Measurements from ENCODE around the gene LHX3.

The LHX3 gene

GRCh38 chr9:136229096-136230065 lies 24.5 kb upstream of the LHX3 start:
- DNase-seq (ENCODE audit: extremely low read depth, low read depth) = no peak
- TF ChIP-seq CTCF (IDR thresholded peaks at IDR 0.05; ENCODE audit: low read depth, low read length) = no peak

DNA sequence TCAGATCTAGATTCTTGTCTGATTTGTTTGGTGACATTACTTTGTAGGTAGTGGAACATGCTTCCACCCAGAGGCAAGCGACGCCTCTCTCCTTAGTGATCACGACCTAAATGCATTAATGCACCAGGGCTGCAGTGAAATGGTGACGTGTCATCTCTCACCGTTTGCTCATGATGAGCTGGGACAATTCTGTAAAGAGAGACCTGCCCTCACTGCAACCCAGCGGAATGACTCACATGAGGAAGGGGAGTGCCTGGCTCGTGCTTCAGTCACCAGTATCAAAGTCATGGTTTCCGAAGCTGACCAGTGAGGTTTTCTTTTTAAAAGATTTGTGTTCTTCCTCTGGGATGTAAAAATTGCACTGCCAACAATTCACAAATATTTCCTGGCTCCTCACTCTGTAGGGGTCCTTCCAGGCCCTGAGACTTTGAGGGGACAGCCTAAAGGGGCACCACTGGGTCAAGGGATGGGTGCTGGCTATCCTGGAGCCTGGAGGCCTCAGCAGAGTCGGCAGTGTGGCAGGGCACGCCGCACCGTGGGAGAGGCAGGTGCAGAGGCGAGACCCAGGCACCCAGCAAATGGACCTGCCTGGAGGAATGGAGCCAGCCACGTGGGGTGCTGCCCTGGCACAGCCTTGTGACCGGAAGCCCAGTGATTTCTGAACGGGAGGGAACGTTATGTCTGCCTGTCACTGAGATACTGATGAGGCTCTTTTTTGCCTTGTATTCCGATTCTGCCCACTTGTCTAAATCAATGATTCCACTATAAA lies 23.4 kb upstream of the LHX3 start:
- no peak for DNase-seq (ENCODE audit: extremely low read depth, low read depth)
- no peak for TF ChIP-seq CTCF (IDR thresholded peaks at IDR 0.05; ENCODE audit: low read depth, low read length)

DNA sequence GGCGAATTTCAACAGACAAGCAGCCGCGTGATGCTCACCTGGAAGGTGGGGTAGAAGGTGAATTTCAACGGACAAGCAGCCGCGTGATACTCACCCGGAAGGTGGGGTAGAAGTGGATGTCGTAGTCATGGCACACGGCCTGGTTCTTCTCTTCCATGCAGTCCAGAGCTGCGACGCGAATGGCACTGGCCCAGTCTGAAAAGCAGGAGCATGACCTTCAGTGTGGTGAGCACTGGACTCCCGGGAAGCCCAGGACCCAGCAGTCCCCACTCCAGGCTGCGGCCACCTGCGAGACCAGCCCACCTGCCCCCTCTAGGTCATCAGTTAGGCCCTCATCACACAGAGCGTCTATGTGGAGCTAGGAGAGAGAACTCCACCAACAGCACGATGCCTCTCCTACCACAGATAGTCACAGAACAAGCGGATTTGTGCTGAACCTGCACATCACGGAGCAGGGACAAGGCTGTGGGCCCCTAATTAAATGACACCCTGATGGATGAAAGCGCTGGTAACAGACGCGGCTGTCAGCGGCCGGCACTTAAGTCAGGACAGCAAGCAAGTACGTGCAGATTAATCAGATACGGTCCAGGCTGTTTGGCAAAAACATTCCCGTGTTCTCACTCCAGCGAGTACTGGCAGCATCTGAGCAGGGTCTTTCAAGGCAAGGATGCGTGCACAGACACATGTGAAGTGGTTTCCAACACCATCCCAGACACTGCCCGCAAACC lies 21.9 kb upstream of the LHX3 start:
- DNase-seq (ENCODE audit: extremely low read depth, low read depth) = no peak
- TF ChIP-seq CTCF (IDR thresholded peaks at IDR 0.05; ENCODE audit: low read depth, low read length) = no peak

DNA sequence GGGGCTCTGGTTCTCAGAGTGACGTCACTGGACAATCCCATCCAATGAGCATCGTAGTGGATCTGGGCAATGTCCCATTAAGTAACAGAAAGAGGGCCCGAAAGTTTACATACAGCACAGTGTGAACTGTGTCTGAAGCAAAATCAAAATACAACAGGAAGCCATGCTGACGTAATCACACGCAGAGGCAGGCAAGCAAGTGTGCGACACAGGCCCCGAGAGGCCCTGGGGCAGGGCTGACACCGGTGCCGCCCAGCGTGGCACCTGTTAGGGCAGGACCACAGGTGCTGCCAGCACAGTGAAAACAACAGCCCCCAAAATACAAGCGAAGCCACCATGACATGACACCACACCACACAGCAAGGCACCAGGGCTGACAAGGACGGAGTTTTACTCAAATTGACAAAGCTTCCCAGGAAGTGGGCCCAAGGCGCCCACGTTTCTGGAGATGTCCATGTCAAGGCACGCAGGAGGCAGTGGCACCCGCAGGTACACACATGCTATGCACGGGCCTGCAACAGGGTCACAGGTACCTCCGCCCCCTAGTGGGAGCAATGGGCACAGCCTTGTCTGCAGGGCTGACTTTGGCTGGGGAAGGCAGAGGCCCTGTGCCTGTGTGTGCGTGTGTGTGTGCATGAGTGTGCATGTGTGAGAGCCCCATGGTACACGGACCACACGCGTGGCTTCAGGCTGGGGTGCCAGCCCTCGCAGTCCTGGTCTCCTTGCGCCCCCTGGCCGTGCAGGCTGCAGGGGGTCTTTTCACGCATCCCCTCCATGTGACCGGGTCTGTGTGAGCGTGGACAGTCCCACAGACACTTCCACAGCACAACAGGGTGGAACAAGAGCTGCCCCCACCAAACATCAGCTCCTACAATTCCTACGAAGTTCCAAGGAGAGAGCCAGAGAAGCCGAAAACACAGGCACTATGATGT lies 21.1 kb upstream of the LHX3 start:
- TF ChIP-seq CTCF (IDR thresholded peaks at IDR 0.05; ENCODE audit: low read depth, low read length) = peak; percentile 85
- no peak for DNase-seq (ENCODE audit: extremely low read depth, low read depth)

DNA sequence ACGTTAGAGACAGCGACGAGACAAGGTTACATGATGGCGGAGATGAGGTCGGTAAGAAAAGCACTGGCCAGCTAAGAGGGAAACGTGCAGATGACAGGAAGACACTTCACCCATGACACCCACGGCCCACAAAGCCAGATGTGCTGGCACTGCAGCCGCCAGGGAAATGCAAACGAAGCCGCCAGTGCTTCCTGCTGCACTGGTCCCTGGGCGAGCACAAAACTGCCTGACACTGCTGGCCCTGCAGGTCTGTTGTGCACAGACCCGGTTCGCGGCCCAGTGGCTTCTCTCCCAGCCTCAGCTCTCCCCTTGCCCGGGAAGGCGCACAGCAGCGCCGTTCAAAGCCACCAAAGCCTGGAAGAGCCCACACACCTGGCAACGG lies 20.4 kb upstream of the LHX3 start:
- TF ChIP-seq CTCF (IDR thresholded peaks at IDR 0.05; ENCODE audit: low read depth, low read length) = no peak
- no peak for DNase-seq (ENCODE audit: extremely low read depth, low read depth)

- no peak for TF ChIP-seq CTCF (IDR thresholded peaks at IDR 0.05; ENCODE audit: low read depth, low read length)
Observed at GRCh38 chr9:136223871-136224640, 19.1 kb upstream of the LHX3 start.

More at GRCh38 chr9:136223871-136224640, 19.1 kb upstream of the LHX3 start:
- DNase-seq (ENCODE audit: extremely low read depth, low read depth) = no peak
